HG02970 (cell line): Measurements from ENCODE around the gene FABP7.
A peak's percentile ranks its signal among the peaks of the same experiment; 100 is the strongest.

Experiments
- ATAC-seq: cut with Tn5 transposase; IDR thresholded peaks from one replicate; pipeline ENCODE4 v1.9.1; 2021; ENCODE audit warnings: mild to moderate bottlenecking, moderate library complexity, moderate number of reproducible peaks; ENCODE audit not compliant: unreplicated experiment, low FRiP score

The FABP7 gene

GRCh38 chr6:122755901-122756300 lies 23.6 kb upstream of the FABP7 start:
- no peak for ATAC-seq

GRCh38 chr6:122758927-122759334 lies 20.6 kb upstream of the FABP7 start:
- ATAC-seq: peak; percentile 94

GRCh38 chr6:122760330-122760729 lies 19.2 kb upstream of the FABP7 start:
- ATAC-seq: no peak

- ATAC-seq: no peak
Observed at GRCh38 chr6:122766256-122766655, 13.3 kb upstream of the FABP7 start.

- ATAC-seq: no peak
Observed at GRCh38 chr6:122770835-122771601, 8.5 kb upstream of the FABP7 start.

- no peak for ATAC-seq
Observed at GRCh38 chr6:122772724-122773415, 6.6 kb upstream of the FABP7 start.

GRCh38 chr6:122775975-122776374 lies 3.5 kb upstream of the FABP7 start:
- no peak for ATAC-seq

- ATAC-seq: no peak
Observed at GRCh38 chr6:122778302-122778701, 1.2 kb upstream of the FABP7 start.

- ATAC-seq: no peak
Observed at GRCh38 chr6:122778985-122779661, 393 bp upstream of the FABP7 start.

GRCh38 chr6:122780114-122780513 lies 598 bp downstream of the FABP7 start:
- ATAC-seq: no peak

- no peak for ATAC-seq
Observed at GRCh38 chr6:122781716-122782115, 2.2 kb downstream of the FABP7 start.

- ATAC-seq: no peak
Observed at GRCh38 chr6:122783401-122783800, 3.9 kb downstream of the FABP7 start.

- ATAC-seq: no peak
Observed at GRCh38 chr6:122785891-122786290, 6.4 kb downstream of the FABP7 start.

GRCh38 chr6:122787721-122788120 lies 8.2 kb downstream of the FABP7 start:
- no peak for ATAC-seq

GRCh38 chr6:122788208-122788607 lies 8.7 kb downstream of the FABP7 start:
- ATAC-seq: no peak

- no peak for ATAC-seq
Observed at GRCh38 chr6:122788663-122789181, 9.2 kb downstream of the FABP7 start.

GRCh38 chr6:122789182-122790027 lies 9.9 kb downstream of the FABP7 start, which contains the start of gene SMPDL3A:
TSS of gene SMPDL3A (plus strand) at chr6:122789258. CDS start at chr6:122789347, 89 bp downstream.
- ATAC-seq: peak; percentile 57

- ATAC-seq: peak; percentile 4
Observed at GRCh38 chr6:122790028-122790422, 10.5 kb downstream of the FABP7 start.

- no peak for ATAC-seq
Observed at GRCh38 chr6:122790423-122791309, 11.2 kb downstream of the FABP7 start.
